ENCODE results near the gene RAB3A. TPM values are rescaled to one million over a fixed set of nuclear protein-coding genes. Genes with fewer than 3 reads are reported as not detected.
A peak's percentile ranks its signal among the peaks of the same experiment; 100 is the strongest.

RAB3A gene, protein sequence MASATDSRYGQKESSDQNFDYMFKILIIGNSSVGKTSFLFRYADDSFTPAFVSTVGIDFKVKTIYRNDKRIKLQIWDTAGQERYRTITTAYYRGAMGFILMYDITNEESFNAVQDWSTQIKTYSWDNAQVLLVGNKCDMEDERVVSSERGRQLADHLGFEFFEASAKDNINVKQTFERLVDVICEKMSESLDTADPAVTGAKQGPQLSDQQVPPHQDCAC
- total RNA-seq (2022) (1.9 TPM in 2 replicates), Bru-seq, nascent RNA (percentile 24 among the genes with signal in this experiment), BruChase-seq, experiment 1, labeled RNA remaining after a 6-hour chase (percentile 28 among the genes with signal in this experiment), BruChase-seq, experiment 2, labeled RNA remaining after a 2-hour chase (percentile 23 among the genes with signal in this experiment)
- long read RNA-seq, partial matches to known transcripts, result 0 of 4 reads
- long read RNA-seq, other reads (novel, unspliced or antisense), result 1 of 4 reads

GRCh38 chr19:18203863-18204393, at the start of gene RAB3A:
TSS of gene RAB3A (minus strand) at chr19:18204042. CDS start at chr19:18202740, 1,302 bp downstream.
- H3K4me1 Mint-ChIP-seq (ENCODE audit: low read depth, unreplicated experiment), result no peaks in the 10 kb centered on the region
- no peaks in the 10 kb centered on the region for H3K27me3 Mint-ChIP-seq (ENCODE audit: unreplicated experiment)
- DNase-seq, result peak; percentile 97
- peak within 1 kb of the TSS; percentile 79 for H3K27ac Mint-ChIP-seq (ENCODE audit: unreplicated experiment)
- no peaks in the 10 kb centered on the region for H3K9me3 Mint-ChIP-seq (ENCODE audit: low read depth, unreplicated experiment)
- BruUV-seq (replicated peaks), result no TSS peak
- CTCF ChIA-PET, result interaction anchor here (0.9 to 2.2 kb wide), 3 partner anchors 12 to 48 kb away, joined by 4 to 7 read pairs (median 5); no protein-coding TSS in a partner anchor
- intact Hi-C loops (cut with micrococcal nuclease; ENCODE audit: unreplicated experiment), result no loop called here
- H3K4me3 Mint-ChIP-seq (ENCODE audit: low read depth, unreplicated experiment), result peak within 1 kb of the TSS; percentile 90
- peaks cover 23% of the 10 kb centered on the region for H3K36me3 Mint-ChIP-seq (ENCODE audit: insufficient read depth, unreplicated experiment)
- no peak for TF ChIP-seq CTCF (IDR thresholded peaks at IDR 0.05; ENCODE audit: unreplicated experiment)

DNA sequence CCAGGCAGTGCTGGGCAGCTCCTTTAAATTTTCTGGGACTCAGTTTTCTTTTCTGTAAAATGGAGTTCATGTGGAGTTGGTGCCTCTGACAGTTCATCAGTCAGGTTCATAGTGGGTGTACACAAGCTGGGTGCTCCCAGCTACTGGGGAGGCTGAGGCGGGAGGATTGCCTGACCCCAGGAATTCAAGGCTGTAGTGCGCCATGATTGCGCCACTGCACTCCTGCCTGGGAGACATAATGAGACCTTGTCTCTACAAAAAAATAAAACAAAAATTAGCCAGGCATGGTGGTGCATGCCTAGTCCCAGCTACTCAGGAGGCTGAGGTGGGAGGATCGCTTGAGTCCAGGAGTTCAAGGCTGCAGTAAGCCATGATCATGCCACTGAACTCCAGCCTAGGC, 49.3 kb upstream of the RAB3A start:
- Mint-ChIP-seq H3K36me3 (ENCODE audit: insufficient read depth, unreplicated experiment) (no peaks in the 10 kb centered on the region), H3K27ac (ENCODE audit: unreplicated experiment) (peak overlapping the region; percentile 46), H3K4me1 (ENCODE audit: low read depth, unreplicated experiment) (peaks cover 21% of the 10 kb centered on the region), H3K27me3 (ENCODE audit: unreplicated experiment) (no peaks in the 10 kb centered on the region), H3K4me3 (ENCODE audit: low read depth, unreplicated experiment) (no peak overlapping the region), H3K9me3 (ENCODE audit: low read depth, unreplicated experiment) (no peaks in the 10 kb centered on the region)
- no TSS peak for BruUV-seq (replicated peaks)
- no peak for DNase-seq
- CTCF ChIA-PET, result no interaction called here
- intact Hi-C loops (cut with micrococcal nuclease; ENCODE audit: unreplicated experiment), result loop anchor here (5.0 kb wide), 2 partner anchors 46 to 246 kb away; partner anchors contain the start of gene ARRDC2
- TF ChIP-seq CTCF (IDR thresholded peaks at IDR 0.05; ENCODE audit: unreplicated experiment), result no peak

DNA sequence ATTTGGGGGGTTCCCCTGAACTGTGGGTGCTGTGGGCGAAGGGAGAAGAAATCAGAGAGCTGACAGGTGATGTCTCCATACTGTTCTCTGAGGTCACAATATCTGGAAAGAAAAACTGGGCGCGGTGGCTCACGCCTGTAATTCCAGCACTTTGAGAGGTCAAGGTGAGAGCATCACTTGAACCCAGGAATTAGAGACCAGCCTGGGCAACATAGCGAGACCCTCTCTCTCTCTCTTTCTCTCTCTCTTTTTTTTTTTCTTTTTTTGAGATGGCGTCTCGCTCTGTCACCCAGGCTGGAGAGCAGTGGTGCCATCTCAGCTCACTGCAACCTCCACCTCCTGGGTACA, 48.5 kb upstream of the RAB3A start:
- no TSS peak for BruUV-seq (replicated peaks)
- H3K36me3 Mint-ChIP-seq (ENCODE audit: insufficient read depth, unreplicated experiment), result no peaks in the 10 kb centered on the region
- H3K4me3 Mint-ChIP-seq (ENCODE audit: low read depth, unreplicated experiment), result no peak overlapping the region

More for the DNA sequence above, 48.5 kb upstream of the RAB3A start:
- Mint-ChIP-seq H3K4me1 (ENCODE audit: low read depth, unreplicated experiment) (peaks cover 21% of the 10 kb centered on the region), H3K27ac (ENCODE audit: unreplicated experiment) (no peak overlapping the region), H3K9me3 (ENCODE audit: low read depth, unreplicated experiment) (no peaks in the 10 kb centered on the region), H3K27me3 (ENCODE audit: unreplicated experiment) (no peaks in the 10 kb centered on the region)
- intact Hi-C loops (cut with micrococcal nuclease; ENCODE audit: unreplicated experiment), result loop anchor here (5.0 kb wide), 2 partner anchors 45 to 245 kb away; partner anchors contain the start of gene ARRDC2
- DNase-seq, result no peak
- no peak for TF ChIP-seq CTCF (IDR thresholded peaks at IDR 0.05; ENCODE audit: unreplicated experiment)
- CTCF ChIA-PET, result interaction anchor here (0.7 to 1.6 kb wide), 7 partner anchors 11 to 139 kb away, joined by 3 to 16 read pairs (median 7); partner anchors contain the start of genes MPV17L2 and RAB3A
